GM12873 (cell line): ENCODE results near the gene POMGNT1.

Source experiments
- CTCF ChIP-seq: IDR thresholded peaks from 2 replicates; pipeline ENCODE4 v1.5.1; 2012; ENCODE audit warnings: low read depth, mild to moderate bottlenecking, moderate library complexity, low read length, control low read depth; ENCODE audit not compliant: insufficient read depth; ENCODE audit errors: missing control alignments

POMGNT1 gene

GRCh38 chr1:46168477-46168876 lies 29.8 kb downstream of the POMGNT1 start:
- TF ChIP-seq CTCF = no peak

GRCh38 chr1:46166521-46167462 lies 31.4 kb downstream of the POMGNT1 start:
- no peak for TF ChIP-seq CTCF

GRCh38 chr1:46160212-46160611 lies 38.0 kb downstream of the POMGNT1 start:
- TF ChIP-seq CTCF = no peak

GRCh38 chr1:46159516-46159915 lies 38.7 kb downstream of the POMGNT1 start:
- TF ChIP-seq CTCF = no peak

GRCh38 chr1:46158312-46159281 lies 39.6 kb downstream of the POMGNT1 start:
- TF ChIP-seq CTCF = no peak

- no peak for TF ChIP-seq CTCF
Measured at GRCh38 chr1:46157916-46158311, 40.3 kb downstream of the POMGNT1 start.

- no peak for TF ChIP-seq CTCF
Measured at GRCh38 chr1:46153732-46154131, 44.5 kb downstream of the POMGNT1 start.
